Measurements from ENCODE around the gene SELENOH.

Gene SELENOH

DNA sequence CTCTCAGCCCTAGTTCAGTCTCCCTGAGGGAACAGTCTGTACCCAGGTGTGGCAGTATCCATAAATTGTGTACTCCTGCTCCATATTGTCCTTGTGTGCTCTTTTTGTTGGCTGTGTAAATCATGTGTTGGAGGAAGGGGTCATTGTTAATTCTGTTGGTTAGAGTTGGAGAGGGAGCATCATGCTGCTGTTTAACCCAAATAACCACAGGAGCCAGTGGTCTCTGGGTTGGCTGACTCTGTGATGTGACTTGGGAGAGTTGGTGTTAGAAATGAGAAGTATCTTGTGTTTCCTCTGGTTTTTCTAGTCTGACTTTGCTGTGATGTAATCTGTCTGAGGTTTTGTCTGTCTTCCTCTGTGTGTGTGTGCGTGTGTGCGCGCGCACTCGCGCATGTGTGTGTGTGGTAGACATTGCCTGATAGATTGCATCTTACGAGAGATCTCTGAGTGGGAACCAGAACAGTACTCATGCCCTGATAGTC is 50.8 kb downstream of the SELENOH start:
- TF ChIP-seq SIN3A (IDR thresholded peaks at IDR 0.05; ENCODE audit: borderline replicate concordance, insufficient read depth, low read length) (no peak), POLR2AphosphoS5 (IDR thresholded peaks at IDR 0.05; ENCODE audit: low read depth, low read length) (no peak), TAF1 (IDR thresholded peaks at IDR 0.05; ENCODE audit: borderline replicate concordance, insufficient read depth, low read length) (no peak), FOXP2 (optimal IDR thresholded peaks at IDR 0.05; ENCODE audit: borderline replicate concordance, extremely low read depth, extremely low read length, insufficient read depth) (no peak)
- TF ChIP-seq, protein P1, sequence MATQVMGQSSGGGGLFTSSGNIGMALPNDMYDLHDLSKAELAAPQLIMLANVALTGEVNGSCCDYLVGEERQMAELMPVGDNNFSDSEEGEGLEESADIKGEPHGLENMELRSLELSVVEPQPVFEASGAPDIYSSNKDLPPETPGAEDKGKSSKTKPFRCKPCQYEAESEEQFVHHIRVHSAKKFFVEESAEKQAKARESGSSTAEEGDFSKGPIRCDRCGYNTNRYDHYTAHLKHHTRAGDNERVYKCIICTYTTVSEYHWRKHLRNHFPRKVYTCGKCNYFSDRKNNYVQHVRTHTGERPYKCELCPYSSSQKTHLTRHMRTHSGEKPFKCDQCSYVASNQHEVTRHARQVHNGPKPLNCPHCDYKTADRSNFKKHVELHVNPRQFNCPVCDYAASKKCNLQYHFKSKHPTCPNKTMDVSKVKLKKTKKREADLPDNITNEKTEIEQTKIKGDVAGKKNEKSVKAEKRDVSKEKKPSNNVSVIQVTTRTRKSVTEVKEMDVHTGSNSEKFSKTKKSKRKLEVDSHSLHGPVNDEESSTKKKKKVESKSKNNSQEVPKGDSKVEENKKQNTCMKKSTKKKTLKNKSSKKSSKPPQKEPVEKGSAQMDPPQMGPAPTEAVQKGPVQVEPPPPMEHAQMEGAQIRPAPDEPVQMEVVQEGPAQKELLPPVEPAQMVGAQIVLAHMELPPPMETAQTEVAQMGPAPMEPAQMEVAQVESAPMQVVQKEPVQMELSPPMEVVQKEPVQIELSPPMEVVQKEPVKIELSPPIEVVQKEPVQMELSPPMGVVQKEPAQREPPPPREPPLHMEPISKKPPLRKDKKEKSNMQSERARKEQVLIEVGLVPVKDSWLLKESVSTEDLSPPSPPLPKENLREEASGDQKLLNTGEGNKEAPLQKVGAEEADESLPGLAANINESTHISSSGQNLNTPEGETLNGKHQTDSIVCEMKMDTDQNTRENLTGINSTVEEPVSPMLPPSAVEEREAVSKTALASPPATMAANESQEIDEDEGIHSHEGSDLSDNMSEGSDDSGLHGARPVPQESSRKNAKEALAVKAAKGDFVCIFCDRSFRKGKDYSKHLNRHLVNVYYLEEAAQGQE (IDR thresholded peaks at IDR 0.05; ENCODE audit: insufficient read depth in 1 of 2, low read depth in 2 of 2, low read length in 2 of 2) = no peak

DNA sequence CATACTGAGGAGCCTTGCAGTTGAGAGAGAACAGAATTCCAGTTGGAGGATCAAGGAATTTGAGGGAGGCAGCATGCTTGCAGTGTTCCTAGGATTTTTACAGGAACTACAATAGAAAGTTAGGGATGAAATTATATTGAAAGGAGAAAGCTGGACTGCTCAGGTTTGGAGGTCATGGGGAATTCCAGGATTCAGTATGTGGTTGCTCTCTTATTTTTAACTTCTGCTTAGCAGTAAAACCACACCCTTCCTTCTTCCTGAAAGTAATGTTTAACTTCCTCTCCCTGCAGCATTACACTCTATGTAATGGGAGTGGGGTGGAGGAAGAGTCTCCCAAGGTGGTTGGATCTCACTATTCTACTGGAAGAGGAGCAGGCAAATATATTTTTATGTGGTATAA is 51.6 kb downstream of the SELENOH start:
- TF ChIP-seq, protein P1 (IDR thresholded peaks at IDR 0.05; ENCODE audit: insufficient read depth in 1 of 2, low read depth in 2 of 2, low read length in 2 of 2) = no peak
- TF ChIP-seq TAF1 (IDR thresholded peaks at IDR 0.05; ENCODE audit: borderline replicate concordance, insufficient read depth, low read length) = no peak
- no peak for TF ChIP-seq POLR2AphosphoS5 (IDR thresholded peaks at IDR 0.05; ENCODE audit: low read depth, low read length)
- TF ChIP-seq FOXP2 (optimal IDR thresholded peaks at IDR 0.05; ENCODE audit: borderline replicate concordance, extremely low read depth, extremely low read length, insufficient read depth) = no peak
- no peak for TF ChIP-seq SIN3A (IDR thresholded peaks at IDR 0.05; ENCODE audit: borderline replicate concordance, insufficient read depth, low read length)

Measured in PFSK-1 (cell line).